Heart right ventricle (tissue), 16 donors: ENCODE results near the gene AUP1. TPM values are rescaled to one million over a fixed set of nuclear protein-coding genes. Genes with fewer than 3 reads are reported as not detected.

Source experiments
- ATAC-seq, 8 donors: fragments of 200-7000 bp; cut with Tn5 transposase; one replicate each; pipeline ENCODE4 v1.9.1; 2020; ENCODE audit warnings: mild to moderate bottlenecking in 8 of 8, moderate library complexity in 8 of 8, moderate number of reproducible peaks in 1 of 8
- DNase-seq, 2 donors: peaks; one replicate each; pipeline ENCODE4 v3.0.0-alpha.2; 2020
- H3K27ac ChIP-seq, 10 donors: fragments of 200-600 bp; sonication (generic) in 2 of 10; one replicate each; pipeline versions ENCODE4 v1.5.0 to v1.8.0; 2020 to 2022; ENCODE audit warnings: mild to moderate bottlenecking in 3 of 10
- H3K27me3 ChIP-seq, 7 donors: fragments of 200-600 bp; one replicate each; pipeline ENCODE4 v1.8.0; 2021 to 2022; ENCODE audit warnings: mild to moderate bottlenecking in 2 of 7
- H3K36me3 ChIP-seq, 9 donors: fragments of 200-600 bp; sonication (generic) in 1 of 9; one replicate each; pipeline versions ENCODE4 v1.5.0 to v1.8.0; 2020 to 2022; ENCODE audit warnings: mild to moderate bottlenecking in 2 of 9
- H3K4me1 ChIP-seq, 9 donors: fragments of 200-600 bp; sonication (generic) in 1 of 9; one replicate each; pipeline versions ENCODE4 v1.5.0 to v1.8.0; 2020 to 2022; ENCODE audit warnings: mild to moderate bottlenecking in 4 of 9
- H3K4me3 ChIP-seq, 10 donors: fragments of 200-600 bp; sonication (generic) in 2 of 10; one replicate each; pipeline versions ENCODE4 v1.5.0 to v1.8.0; 2020 to 2022; ENCODE audit warnings: mild to moderate bottlenecking in 7 of 10, moderate library complexity in 2 of 10
- H3K9me3 ChIP-seq, 11 donors: fragments of 200-600 bp in 10 of 11; sonication (generic) in 2 of 11; one replicate each; pipeline versions ENCODE4 v1.5.0 to v1.8.0; 2013 to 2022; ENCODE audit warnings: mild to moderate bottlenecking in 2 of 11, control low read depth in 1 of 11, moderate library complexity in 1 of 11
- WGBS, 2 donors: extraction: QIAGEN DNeasy Blood & Tissue Kit; methylation state at CpG; one replicate each; pipeline ENCODE4 v1.1.7; 2013; ENCODE audit warnings: inconsistent platforms in 1 of 2; 5-methylcytosine and 5-hydroxymethylcytosine counted together
- intact Hi-C, 10 donors: fragments of 100-400 bp; cut with DNase I; formaldehyde crosslinking; loops; one replicate each; pipeline versions ENCODE4 v1.11.1 to v1.14.2; 2022
- polyA plus RNA-seq, 2 donors: library from polyadenylated mRNA; stranded (reverse); fragments of 200-250 nt; gene quantifications; one replicate each; pipeline ENCODE4 v1.2.3, GENCODE V29; 2013
- total RNA-seq, 10 donors: library from RNA; stranded (reverse); fragmentation: NEBNext Ultra II Directional in 3 of 10; extraction: Animal tissue kit (Norgen Biotek cat#: 25700) in 3 of 10; gene quantifications; one replicate each; pipeline versions ENCODE4 v1.2.1 to v1.2.4, GENCODE V29; 2021 to 2023
- TF ChIP-seq, protein P1 (sequence below), 9 donors: fragments of 200-600 bp; sonication (generic) in 2 of 9; IDR thresholded peaks; one replicate each; pipeline versions ENCODE4 v1.5.0 to v1.8.0; 2021 to 2022; ENCODE audit warnings: antibody characterized with exemption in 9 of 9, mild to moderate bottlenecking in 5 of 9, moderate library complexity in 1 of 9
- donor health status: Arrhythmogenic right ventricular cardiomyopathy.
- donor health status: ischemic (EF 13 %, LVEDD 7.1; RV severe dilation, severe dysfunction).
- donor health status: healthy with polysubstance abuse.
- donor health status: DM: no; HTN: yes; CAD: no.
- donor health status: DM: no; HTN: no; CAD: no.
- donor health status: ischemic (EF 25% LVEDD 6.9; RV normal size, moderate dysfunction).
- donor health status: ischemic (EF 25% LVEDD 5.7; RV mildly dilated, moderate dysfunction).
- donor health status: healthy.
- donor health status: DM: yes; HTN: yes; CAD: no.
- donor health status: Ischemic cardiomyopathy.
- donor health status: ischemic (EF 35%, LVEDD 5.7; RV mildly dilated, moderate dysfunction).
- donor health status: nonischemic (EF 11% LVEDD 7.7; RV severe dilation, severe dysfunction).
- donor health status: DM: yes; HTN: yes; CAD: no.
- donor health status: PGD.
- donor health status: ischemic (EF 29% LVEDD 5.4; RV normal size, mild dysfunction).
- donor health status: nonischemic (EF 23%, LVEDD 6.1; RV moderate dilation, normal function).

The AUP1 gene
- total and polyA plus RNA-seq, 12 donors = 31.4 to 163 (median 42.9) TPM

DNA sequence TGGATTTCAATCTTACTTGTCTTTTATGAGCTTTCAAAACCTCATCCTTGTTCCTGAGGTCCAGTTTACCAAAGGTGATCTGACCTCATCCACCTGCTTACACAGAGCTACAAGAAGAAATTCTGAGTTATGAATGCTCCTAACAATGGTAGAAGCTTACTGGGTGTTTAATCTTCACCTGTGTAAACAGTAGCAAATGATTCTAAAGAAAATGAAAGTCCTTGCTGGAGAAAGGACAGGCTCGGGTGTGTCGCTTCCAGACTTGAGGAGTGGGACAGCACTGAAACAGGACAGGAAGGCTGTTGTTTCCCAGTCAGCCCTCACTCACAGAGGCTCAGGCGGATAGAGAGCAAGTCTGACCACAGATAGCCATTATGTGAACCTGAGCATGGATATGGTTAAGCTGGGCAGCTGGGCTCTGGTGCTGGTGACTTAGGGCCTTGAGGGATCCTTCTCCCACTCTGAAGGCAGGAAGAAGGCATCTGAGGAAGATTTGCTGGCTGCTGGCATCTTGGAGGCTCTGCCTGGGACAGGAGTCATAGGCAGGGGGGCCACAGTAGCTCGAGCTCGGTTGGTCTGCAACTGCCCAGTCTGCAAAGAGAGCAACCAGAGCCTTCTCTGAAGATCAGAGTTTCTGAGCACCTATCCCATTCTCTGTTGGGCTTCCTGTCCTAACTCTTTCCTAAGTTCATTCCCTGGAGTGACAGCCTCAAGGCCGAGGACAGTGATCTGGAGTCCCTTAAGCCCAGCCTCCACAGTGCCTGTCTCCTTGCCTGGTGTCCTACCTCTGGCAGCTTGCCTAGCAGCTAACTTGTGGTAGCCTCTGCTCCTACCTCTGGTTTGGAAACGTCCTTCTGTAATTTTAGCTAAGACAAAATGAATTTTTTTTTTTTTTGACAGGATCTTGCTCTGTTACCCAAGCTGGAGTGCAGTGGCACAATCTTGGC lies 29.1 kb upstream of the AUP1 start:
- ATAC-seq = no peak
- Histone ChIP-seq H3K36me3 (peaks cover 0 to 11% (median 0%) of the 10 kb centered on the region in 9 donors), H3K27ac (no peak overlapping the region), H3K27me3 (peaks cover 0 to 26% (median 8%) of the 10 kb centered on the region in 7 donors), H3K4me1 (peaks cover 6 to 25% (median 11%) of the 10 kb centered on the region in 9 donors), H3K9me3 (no peaks in the 10 kb centered on the region), H3K4me3 (no peak overlapping the region)
- intact Hi-C loops = no loop called here
- no peak for DNase-seq
- TF ChIP-seq, protein P1, sequence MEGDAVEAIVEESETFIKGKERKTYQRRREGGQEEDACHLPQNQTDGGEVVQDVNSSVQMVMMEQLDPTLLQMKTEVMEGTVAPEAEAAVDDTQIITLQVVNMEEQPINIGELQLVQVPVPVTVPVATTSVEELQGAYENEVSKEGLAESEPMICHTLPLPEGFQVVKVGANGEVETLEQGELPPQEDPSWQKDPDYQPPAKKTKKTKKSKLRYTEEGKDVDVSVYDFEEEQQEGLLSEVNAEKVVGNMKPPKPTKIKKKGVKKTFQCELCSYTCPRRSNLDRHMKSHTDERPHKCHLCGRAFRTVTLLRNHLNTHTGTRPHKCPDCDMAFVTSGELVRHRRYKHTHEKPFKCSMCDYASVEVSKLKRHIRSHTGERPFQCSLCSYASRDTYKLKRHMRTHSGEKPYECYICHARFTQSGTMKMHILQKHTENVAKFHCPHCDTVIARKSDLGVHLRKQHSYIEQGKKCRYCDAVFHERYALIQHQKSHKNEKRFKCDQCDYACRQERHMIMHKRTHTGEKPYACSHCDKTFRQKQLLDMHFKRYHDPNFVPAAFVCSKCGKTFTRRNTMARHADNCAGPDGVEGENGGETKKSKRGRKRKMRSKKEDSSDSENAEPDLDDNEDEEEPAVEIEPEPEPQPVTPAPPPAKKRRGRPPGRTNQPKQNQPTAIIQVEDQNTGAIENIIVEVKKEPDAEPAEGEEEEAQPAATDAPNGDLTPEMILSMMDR (IDR thresholded peaks at IDR 0.05) = no peak
- 67 to 78% methylated on average over 7 of the region's 7 CpGs for WGBS, 2 donors

DNA sequence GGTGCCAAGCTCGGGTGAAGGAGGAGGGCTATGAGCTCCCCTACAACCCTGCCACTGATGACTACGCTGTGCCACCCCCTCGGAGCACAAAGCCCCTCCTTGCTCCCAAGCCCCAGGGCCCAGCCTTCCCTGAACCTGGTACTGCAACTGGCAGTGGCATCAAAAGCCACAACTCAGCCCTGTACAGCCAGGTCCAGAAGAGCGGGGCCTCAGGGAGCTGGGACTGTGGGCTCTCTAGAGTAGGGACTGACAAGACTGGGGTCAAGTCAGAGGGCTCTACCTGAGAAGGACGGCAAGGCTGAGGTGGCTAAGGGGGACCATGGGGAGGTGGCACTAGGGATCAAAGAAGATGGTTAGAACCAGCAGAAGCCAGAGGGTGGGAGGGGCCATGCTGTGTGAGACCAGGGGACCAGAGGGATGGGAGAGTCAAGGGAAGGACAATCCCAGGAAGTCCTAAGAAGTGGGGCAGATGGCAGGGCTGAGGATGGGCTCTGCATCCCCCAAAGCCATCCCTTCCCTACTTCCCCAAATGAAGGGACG lies 27.4 kb upstream of the AUP1 start:
- no peak for DNase-seq
- TF ChIP-seq, protein P1 (IDR thresholded peaks at IDR 0.05) = no peak
- intact Hi-C loops = no loop called here

DNA sequence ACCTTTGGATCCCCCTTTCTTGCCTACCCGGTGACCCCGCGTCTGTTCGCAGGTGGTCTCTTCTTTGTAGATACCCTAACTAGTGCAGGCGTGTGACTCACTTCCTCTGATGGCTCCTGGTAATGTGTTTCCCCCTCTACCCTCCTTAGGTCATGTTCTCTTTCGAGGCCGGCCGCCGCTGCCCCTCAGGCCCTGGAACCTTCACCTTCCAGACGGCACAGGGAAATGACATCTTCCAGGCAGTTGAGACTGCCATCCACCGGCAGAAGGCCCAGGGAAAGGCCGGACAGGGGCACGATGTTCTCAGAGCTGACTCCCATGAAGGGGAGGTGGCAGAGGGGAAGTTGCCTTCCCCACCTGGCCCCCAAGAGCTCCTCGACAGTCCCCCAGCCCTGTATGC lies 26.7 kb upstream of the AUP1 start:
- peaks cover 0 to 20% (median 0%) of the 10 kb centered on the region in 7 donors for H3K27me3 ChIP-seq

More for the DNA sequence above, 27.4 kb upstream of the AUP1 start:
- Histone ChIP-seq H3K4me3 (no peak overlapping the region), H3K27ac (no peak overlapping the region), H3K9me3 (no peaks in the 10 kb centered on the region), H3K27me3 (peaks cover 0 to 20% (median 0%) of the 10 kb centered on the region in 7 donors), H3K36me3 (peaks cover 0 to 11% (median 0%) of the 10 kb centered on the region in 9 donors), H3K4me1 (peaks cover 6 to 33% (median 11%) of the 10 kb centered on the region in 9 donors)
- ATAC-seq = no peak
- 91 to 93% methylated on average over 6 of the region's 6 CpGs for WGBS, 2 donors

More for the DNA sequence above, 26.7 kb upstream of the AUP1 start:
- ATAC-seq = no peak
- intact Hi-C loops = no loop called here
- TF ChIP-seq, protein P1 (IDR thresholded peaks at IDR 0.05) = no peak
- WGBS, 2 donors = 82 to 86% methylated on average over 14 of the region's 14 CpGs
- Histone ChIP-seq H3K36me3 (peaks cover 0 to 11% (median 0%) of the 10 kb centered on the region in 9 donors), H3K9me3 (no peaks in the 10 kb centered on the region), H3K4me1 (peaks cover 6 to 33% (median 11%) of the 10 kb centered on the region in 9 donors), H3K27ac (peak overlapping the region in 4 of 10 donors; percentile 9 to 91 (median 90)), H3K4me3 (peak overlapping the region in 3 of 10 donors; percentile 75 to 81 (median 79))
- no peak for DNase-seq
